Activated CD8-positive, alpha-beta memory T cell treated with anti-CD3 and anti-CD28 coated beads, Interleukin-2, amount 10 ng/mL, durations not matched to agents 7 days and 5 days (primary cell): ENCODE measurements around the gene RBMS1. TPM values are rescaled to one million over a fixed set of nuclear protein-coding genes. Genes with fewer than 3 reads are reported as not detected.

ENCODE experiments used
- ATAC-seq: fragments of 150-1000 bp; cut with Tn5 transposase; one replicate; pipeline ENCODE4 v1.10.0; 2021; ENCODE audit warnings: moderate library complexity
- CTCF ChIA-PET: fragments of 350-600 bp; sonication (Branson Sonifier 250); formaldehyde crosslinking; loops from one replicate; lab custom pipeline; 2021; ENCODE audit warnings: antibody characterized with exemption; lab: Charles Lee
- DNase-seq: peaks from one replicate; pipeline ENCODE4 v3.0.0-alpha.2; 2020
- H3K27ac Mint-ChIP-seq: one replicate; pipeline ENCODE4 v1.8.0; 2021; ENCODE audit warnings: mild to moderate bottlenecking, mixed read lengths
- H3K27me3 Mint-ChIP-seq: one replicate; pipeline ENCODE4 v1.8.0; 2021; ENCODE audit warnings: mixed read lengths
- H3K36me3 Mint-ChIP-seq: one replicate; pipeline ENCODE4 v1.8.0; 2021; ENCODE audit warnings: mild to moderate bottlenecking, mixed read lengths
- H3K4me1 Mint-ChIP-seq: one replicate; pipeline ENCODE4 v1.8.0; 2021; ENCODE audit warnings: mixed read lengths
- H3K4me3 Mint-ChIP-seq: one replicate; pipeline ENCODE4 v1.8.0; 2021; ENCODE audit warnings: mild to moderate bottlenecking, moderate library complexity, mixed read lengths
- H3K9me3 Mint-ChIP-seq: one replicate; pipeline ENCODE4 v1.8.0; 2022; ENCODE audit warnings: low read depth, mixed read lengths
- total RNA-seq, 2 experiments: library from RNA; stranded (reverse); gene quantifications; one replicate each; pipeline ENCODE4 v1.2.3, GENCODE V29; 2021

Gene RBMS1
- total RNA-seq, 2 experiments from 2014 or later = 41.8 to 54.9 TPM

DNA sequence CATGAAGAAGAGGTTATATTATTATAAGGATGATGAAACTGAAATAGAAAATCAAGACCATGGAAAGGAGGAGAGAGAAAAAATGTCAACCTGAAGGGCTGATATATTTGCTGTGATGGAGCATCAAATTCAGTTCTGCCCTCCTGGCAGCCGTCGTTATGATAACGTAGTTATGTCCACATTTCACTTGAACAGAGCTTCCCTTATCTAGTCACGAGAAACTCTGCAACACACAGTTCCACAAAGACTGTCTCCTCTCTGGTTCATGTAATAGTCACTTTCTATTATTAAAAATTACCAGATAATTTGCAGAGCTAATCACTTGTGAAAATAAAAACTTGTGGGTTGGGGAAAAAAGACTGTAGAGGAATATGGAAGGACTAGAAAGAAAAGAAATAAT is 19.5 kb upstream of the RBMS1 start:
- Mint-ChIP-seq H3K4me1 (peaks cover 17% of the 10 kb centered on the region), H3K27ac (no peak overlapping the region), H3K9me3 (no peaks in the 10 kb centered on the region), H3K4me3 (no peak overlapping the region), H3K27me3 (no peaks in the 10 kb centered on the region), H3K36me3 (no peaks in the 10 kb centered on the region)
- CTCF ChIA-PET = no interaction called here
- ATAC-seq (no peak), DNase-seq (no peak)

DNA sequence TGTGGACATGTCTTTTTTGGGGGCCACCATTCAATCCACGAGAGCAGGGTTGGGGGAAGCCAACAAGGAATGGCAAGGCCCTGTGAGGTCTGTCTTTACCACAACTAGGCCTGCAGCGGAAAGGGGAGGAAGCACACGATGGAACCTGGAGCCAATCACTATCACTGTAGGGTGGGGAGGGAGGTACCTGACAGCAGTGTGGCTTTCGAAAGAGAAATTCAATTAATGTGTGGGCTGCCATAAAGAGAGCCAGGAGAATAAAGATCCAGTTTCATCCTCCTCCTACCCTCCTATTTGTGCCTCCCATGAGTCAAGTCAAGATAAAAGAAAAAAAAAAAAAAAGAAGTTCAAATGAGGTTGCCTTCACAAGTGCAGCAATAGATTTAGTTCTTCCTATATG is 18.9 kb upstream of the RBMS1 start:
- Mint-ChIP-seq H3K27me3 (no peaks in the 10 kb centered on the region), H3K4me1 (peaks cover 18% of the 10 kb centered on the region), H3K4me3 (no peak overlapping the region), H3K9me3 (no peaks in the 10 kb centered on the region), H3K27ac (no peak overlapping the region), H3K36me3 (no peaks in the 10 kb centered on the region)
- no peak for DNase-seq
- no peak for ATAC-seq
- CTCF ChIA-PET = no interaction called here

DNA sequence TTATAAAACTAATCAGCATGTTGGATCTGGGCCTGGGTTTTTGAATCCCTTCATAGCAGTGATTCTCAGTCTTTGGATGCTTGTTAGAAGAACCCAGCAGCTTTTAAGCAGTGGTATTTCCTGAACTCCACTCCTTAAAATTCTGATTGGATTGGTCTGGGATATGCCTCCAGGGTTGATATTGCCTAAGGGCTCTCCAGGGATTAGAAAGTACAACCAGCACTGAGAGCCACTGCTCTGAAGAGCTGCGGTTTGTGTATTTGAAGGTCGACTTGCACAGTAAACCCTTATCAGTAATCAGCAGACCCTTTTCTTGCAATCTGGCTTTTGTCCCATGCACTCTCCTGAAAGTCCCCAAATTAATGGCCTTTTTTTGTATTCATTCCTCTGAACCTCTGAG is 17.0 kb upstream of the RBMS1 start:
- no peak overlapping the region for H3K4me3 Mint-ChIP-seq
- no peaks in the 10 kb centered on the region for H3K9me3 Mint-ChIP-seq
- H3K27me3 Mint-ChIP-seq = no peaks in the 10 kb centered on the region
- CTCF ChIA-PET = no interaction called here
- H3K27ac Mint-ChIP-seq = no peak overlapping the region
- no peak for ATAC-seq
- no peaks in the 10 kb centered on the region for H3K36me3 Mint-ChIP-seq
- H3K4me1 Mint-ChIP-seq = peaks cover 16% of the 10 kb centered on the region
- DNase-seq = no peak

DNA sequence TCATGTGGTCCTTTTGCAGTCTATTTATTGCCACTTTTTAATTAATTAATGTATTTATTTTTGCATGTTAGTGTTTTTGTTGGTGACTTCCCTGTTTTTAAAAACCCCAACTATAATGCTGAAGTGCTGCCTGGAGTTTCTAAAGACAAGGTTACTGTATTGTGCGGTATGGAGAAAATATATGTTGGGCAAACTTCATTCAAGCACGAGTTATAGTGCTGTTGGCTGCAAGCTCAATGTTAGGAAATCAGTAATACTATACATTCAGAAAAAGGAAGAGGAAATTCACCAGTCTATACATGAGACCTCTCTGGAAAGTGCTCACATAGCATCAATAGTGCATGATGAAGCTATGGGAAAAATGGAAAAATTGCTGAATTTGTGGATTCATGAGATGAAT is 15.4 kb upstream of the RBMS1 start:
- no peak for ATAC-seq
- Mint-ChIP-seq H3K4me1 (peaks cover 14% of the 10 kb centered on the region), H3K27me3 (no peaks in the 10 kb centered on the region), H3K36me3 (no peaks in the 10 kb centered on the region), H3K9me3 (no peaks in the 10 kb centered on the region), H3K4me3 (no peak overlapping the region), H3K27ac (no peak overlapping the region)
- CTCF ChIA-PET = no interaction called here
- DNase-seq = no peak

DNA sequence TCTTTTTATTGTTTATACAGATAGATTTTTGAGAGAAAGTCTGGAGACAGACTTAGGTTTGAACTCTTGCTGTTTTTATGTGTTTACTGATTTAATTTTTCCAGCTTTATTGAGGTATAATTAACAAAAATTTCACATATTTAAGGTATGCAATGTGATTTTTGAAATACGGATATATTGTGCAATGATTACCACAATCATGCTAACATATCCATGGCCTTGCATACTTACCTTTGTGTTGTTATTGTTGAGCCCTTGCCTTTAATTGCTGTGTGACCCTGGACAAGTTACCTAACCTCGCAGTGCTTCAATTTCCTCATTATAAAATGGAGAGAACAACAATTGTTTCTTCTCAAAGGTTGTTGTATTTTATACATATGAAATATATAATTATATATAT is 13.9 kb upstream of the RBMS1 start:
- no peak overlapping the region for H3K4me3 Mint-ChIP-seq
- H3K4me1 Mint-ChIP-seq = peaks cover 14% of the 10 kb centered on the region
- no peaks in the 10 kb centered on the region for H3K27me3 Mint-ChIP-seq
- DNase-seq (no peak), ATAC-seq (no peak)
- CTCF ChIA-PET = no interaction called here
- H3K27ac Mint-ChIP-seq = peak overlapping the region; percentile 6
- H3K9me3 Mint-ChIP-seq = no peaks in the 10 kb centered on the region
- no peaks in the 10 kb centered on the region for H3K36me3 Mint-ChIP-seq

DNA sequence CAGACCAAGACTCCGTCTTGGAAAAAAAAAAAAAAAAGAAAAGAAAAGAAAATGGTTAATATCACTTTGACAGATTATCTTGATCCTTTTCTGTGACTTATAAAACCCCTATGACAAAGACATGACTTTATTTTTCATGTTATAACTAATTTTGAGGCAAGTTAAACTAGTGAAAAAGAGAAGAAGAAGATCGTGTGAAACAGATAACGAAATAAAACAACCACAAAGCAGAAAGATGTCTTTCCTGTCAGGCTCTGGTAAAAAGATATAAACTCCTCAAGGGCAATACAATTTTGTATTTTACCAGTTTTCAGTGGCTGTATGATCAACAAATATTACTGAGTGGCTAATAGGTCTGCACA is 13.4 kb upstream of the RBMS1 start:
- Mint-ChIP-seq H3K27me3 (no peaks in the 10 kb centered on the region), H3K27ac (peak overlapping the region; percentile 66), H3K4me3 (no peak overlapping the region), H3K36me3 (peaks cover 1% of the 10 kb centered on the region), H3K9me3 (no peaks in the 10 kb centered on the region), H3K4me1 (peaks cover 14% of the 10 kb centered on the region)
- peak; percentile 86 for ATAC-seq
- CTCF ChIA-PET = no interaction called here
- no peak for DNase-seq

DNA sequence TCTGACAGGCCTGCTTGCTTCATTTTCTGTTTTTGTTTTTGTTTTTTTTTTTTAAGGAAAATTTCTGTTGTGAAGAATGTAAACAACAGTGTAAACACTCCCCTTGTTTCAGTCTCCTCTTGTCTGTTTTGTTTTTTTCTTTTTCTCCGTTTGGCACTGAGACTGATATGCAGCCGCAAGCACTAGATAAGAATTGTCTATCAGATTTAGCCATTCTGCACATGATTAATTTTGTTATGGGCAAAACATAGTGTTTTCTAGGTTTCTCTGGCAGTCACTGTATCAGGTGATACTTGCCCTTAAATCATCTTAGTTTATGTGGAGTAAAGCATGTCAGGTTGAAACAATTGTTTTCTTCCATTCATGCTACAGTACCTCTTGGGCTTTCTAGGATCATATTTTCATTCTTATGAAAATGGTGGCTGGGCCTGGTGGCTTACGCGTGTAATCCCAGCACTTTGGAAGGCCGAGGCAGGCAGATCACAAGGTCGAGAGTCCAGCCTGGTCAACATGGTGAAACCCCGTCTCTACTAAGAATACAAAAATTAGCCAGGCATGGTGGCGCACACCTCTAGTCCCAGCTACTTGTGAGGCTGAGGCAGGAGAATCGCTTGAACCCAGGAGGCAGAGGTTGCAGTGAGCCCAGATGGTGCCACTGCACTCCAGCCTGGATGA is 12.9 kb upstream of the RBMS1 start:
- Mint-ChIP-seq H3K27ac (peak overlapping the region; percentile 66), H3K4me1 (peaks cover 14% of the 10 kb centered on the region), H3K36me3 (peaks cover 1% of the 10 kb centered on the region), H3K4me3 (no peak overlapping the region), H3K27me3 (no peaks in the 10 kb centered on the region), H3K9me3 (no peaks in the 10 kb centered on the region)
- no peak for ATAC-seq
- CTCF ChIA-PET = no interaction called here
- no peak for DNase-seq

DNA sequence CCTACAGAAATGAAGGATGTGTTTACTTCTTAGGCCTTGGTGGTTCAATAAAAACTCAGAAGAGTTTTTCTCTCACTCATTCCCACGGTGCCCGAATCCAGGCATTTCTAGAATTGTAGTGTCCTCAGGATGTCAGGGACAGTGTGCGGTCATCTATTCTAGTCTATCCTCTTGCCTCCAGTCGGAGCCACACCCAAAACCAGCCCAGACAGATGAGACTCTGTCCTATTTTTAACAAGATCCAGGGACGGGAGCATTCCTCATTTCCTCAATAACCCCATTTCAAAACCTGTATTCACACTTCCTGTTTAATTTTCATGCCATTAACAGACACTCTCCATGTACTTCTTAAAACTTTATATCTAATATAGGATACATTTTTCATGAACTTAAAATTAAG is 11.6 kb upstream of the RBMS1 start:
- H3K27me3 Mint-ChIP-seq = no peaks in the 10 kb centered on the region
- CTCF ChIA-PET = no interaction called here

DNA sequence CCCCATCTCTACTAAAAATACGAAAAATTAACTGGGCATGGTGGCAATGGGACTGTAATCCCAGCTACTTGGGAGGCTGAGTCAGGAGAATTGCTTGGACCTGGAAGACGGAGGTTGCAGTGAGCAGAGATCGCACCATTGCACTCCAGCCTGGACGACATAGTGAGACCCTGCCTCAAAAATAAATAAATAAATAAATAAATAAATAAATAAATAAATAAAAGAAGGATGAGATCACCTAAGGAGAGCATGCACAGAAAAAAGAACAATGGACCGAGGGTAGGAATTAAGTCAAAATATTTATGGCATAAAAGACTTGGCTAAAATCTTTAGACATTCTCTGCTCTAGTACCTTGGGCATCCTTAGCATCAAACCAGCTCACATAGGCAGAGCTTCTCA is 8.9 kb upstream of the RBMS1 start:
- CTCF ChIA-PET = no interaction called here
- DNase-seq (no peak), ATAC-seq (no peak)
- Mint-ChIP-seq H3K9me3 (no peaks in the 10 kb centered on the region), H3K27ac (no peak overlapping the region), H3K27me3 (no peaks in the 10 kb centered on the region), H3K4me1 (peaks cover 17% of the 10 kb centered on the region), H3K4me3 (no peak overlapping the region), H3K36me3 (peaks cover 1% of the 10 kb centered on the region)

More for the DNA sequence above, 11.6 kb upstream of the RBMS1 start:
- H3K27ac Mint-ChIP-seq = no peak overlapping the region
- DNase-seq = no peak
- ATAC-seq = no peak
- H3K4me3 Mint-ChIP-seq = no peak overlapping the region
- H3K9me3 Mint-ChIP-seq = no peaks in the 10 kb centered on the region
- peaks cover 14% of the 10 kb centered on the region for H3K4me1 Mint-ChIP-seq
- peaks cover 1% of the 10 kb centered on the region for H3K36me3 Mint-ChIP-seq

DNA sequence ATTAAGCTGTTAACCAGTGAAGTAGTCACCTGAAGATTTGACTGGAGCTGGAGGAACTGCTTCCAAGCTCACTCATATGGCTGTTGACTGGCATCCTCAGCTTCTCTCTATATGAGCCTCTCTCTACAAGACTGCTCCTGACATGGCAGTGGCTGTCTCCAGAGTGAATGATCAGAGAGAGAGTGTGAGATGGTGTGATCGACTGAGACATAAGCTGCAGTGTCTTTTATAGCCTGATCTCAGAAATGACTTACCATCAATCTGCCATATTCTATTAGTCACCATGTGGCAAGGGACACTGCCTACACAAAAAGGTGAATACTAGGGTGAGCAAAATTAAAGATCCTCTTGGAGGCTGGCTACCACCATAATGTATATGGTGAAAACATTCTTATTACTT is 7.8 kb upstream of the RBMS1 start:
- CTCF ChIA-PET = interaction anchor here (0.9 kb wide), 1 partner anchor 23 kb away, joined by 3 read pairs; no protein-coding TSS in a partner anchor

DNA sequence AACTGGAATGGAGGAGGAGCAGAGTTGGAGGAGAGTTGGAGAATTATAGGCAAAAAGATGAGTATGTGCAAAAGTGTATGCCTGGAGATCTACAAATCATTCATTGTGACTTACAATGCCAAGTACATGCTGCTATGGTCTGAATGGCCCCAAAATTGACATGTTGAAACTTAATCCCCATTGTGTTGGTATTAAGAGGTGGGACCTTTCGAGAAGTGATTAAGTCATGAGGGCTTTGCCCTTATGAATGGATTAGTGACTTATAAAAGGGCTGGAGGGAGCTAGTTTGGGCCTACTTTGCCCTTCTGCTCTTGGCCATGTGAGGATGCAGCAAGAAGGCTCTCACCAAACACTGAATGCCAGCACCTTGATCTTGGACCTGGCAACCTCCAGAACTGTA is 6.3 kb upstream of the RBMS1 start:
- Mint-ChIP-seq H3K4me3 (no peak overlapping the region), H3K9me3 (no peaks in the 10 kb centered on the region), H3K36me3 (peaks cover 1% of the 10 kb centered on the region), H3K27me3 (peaks cover 20% of the 10 kb centered on the region), H3K4me1 (peaks cover 4% of the 10 kb centered on the region), H3K27ac (no peak overlapping the region)
- ATAC-seq = no peak
- CTCF ChIA-PET = no interaction called here
- no peak for DNase-seq

More for the DNA sequence above, 7.8 kb upstream of the RBMS1 start:
- H3K27ac Mint-ChIP-seq = no peak overlapping the region
- H3K4me3 Mint-ChIP-seq = no peak overlapping the region
- ATAC-seq (no peak), DNase-seq (no peak)
- no peaks in the 10 kb centered on the region for H3K9me3 Mint-ChIP-seq
- H3K36me3 Mint-ChIP-seq = peaks cover 1% of the 10 kb centered on the region
- peaks cover 8% of the 10 kb centered on the region for H3K27me3 Mint-ChIP-seq
- H3K4me1 Mint-ChIP-seq = peaks cover 6% of the 10 kb centered on the region

DNA sequence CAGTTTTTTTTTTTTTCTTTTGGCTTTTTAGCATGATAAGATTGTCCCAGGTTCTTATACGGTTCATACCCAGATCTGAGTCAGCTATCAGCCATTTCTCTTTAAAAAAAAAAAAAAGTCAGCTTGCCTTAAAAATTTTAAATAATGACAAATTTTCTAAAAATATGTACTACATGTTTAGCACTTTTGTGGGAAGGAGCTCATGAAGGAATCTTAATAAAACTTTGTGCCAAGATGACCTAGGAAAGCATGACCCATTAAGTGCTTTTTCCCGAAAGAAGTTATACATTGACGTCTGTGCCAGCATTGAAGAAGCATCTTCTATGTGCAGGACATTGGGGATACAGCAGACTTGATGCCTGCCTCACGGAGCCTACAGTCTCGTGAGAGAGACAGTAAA is 4.5 kb upstream of the RBMS1 start:
- H3K27me3 Mint-ChIP-seq = peaks cover 24% of the 10 kb centered on the region
- CTCF ChIA-PET = interaction anchor here (0.7 kb wide), 2 partner anchors 69 to 91 kb away, joined by 3 to 4 read pairs; no protein-coding TSS in a partner anchor
- no peak overlapping the region for H3K27ac Mint-ChIP-seq
- peaks cover 1% of the 10 kb centered on the region for H3K36me3 Mint-ChIP-seq
- no peak for ATAC-seq
- no peaks in the 10 kb centered on the region for H3K9me3 Mint-ChIP-seq
- peaks cover 6% of the 10 kb centered on the region for H3K4me1 Mint-ChIP-seq
- H3K4me3 Mint-ChIP-seq = no peak overlapping the region
- no peak for DNase-seq

DNA sequence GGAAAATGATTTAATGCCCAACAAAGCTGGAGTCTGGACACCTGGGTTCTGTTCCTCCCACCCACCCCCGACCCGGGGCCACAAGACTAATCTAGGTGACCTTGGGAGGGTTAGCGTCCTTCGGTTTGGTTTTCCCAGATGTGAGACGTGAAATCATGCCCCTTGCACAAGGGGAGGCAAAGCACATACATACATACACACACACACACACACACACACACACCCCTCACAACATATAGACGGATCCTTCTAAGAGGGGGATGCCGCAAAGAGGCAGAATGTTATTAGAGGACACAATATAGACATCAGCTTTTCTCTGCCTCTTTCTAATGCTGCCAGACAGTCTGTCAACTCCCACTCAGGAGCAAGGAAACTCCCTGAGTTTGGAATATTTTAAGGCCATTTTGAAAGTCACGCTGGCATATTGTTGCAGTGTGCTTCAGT is 616 bp upstream of the RBMS1 start:
- no peak for DNase-seq
- H3K4me1 Mint-ChIP-seq = peaks cover 26% of the 10 kb centered on the region
- H3K27ac Mint-ChIP-seq = no peak overlapping the region
- ATAC-seq = no peak
- H3K36me3 Mint-ChIP-seq = peaks cover 2% of the 10 kb centered on the region
- H3K27me3 Mint-ChIP-seq = peaks cover 24% of the 10 kb centered on the region
- CTCF ChIA-PET = no interaction called here
- H3K9me3 Mint-ChIP-seq = no peaks in the 10 kb centered on the region
- H3K4me3 Mint-ChIP-seq = peak overlapping the region; percentile 95

DNA sequence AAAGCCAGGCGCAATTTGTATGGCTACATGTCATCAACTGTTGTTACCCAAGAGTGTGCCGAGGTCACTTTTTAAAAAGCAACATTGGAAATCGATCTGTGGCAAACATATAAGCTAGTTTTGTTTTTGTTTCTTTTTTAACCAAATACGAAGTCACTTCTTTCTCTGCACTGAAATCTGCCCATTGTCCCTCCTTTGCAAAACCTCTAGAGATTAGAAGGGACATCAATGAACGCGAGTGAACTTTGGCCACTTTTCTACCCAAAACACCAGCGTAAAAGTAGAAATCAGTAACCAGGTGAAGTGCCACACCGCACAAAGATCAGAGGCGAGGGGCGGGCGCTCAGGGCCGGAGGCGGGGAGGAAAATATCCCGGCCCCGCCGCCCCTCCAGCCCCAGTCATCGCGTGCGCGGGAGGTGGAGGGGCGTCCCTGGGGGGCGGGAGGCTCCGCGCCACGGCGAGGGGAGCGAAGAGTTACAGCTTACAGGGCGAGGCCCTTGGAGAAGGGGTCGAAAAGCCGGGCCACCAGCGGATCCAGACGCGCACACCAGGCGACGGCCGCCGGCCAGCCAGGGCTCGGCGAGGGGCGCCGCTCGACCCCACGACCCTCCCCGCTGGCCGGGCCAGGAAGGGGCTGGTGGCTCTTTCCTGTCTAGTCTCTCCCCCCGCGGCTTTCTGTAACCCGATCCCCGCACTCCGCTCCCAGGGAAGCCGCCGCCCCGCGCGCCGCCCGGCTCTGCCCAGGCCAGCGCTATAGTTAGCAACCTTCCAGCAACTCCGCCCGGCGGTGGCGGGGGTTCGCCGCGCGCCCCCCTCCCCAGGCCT is 993 bp downstream of the RBMS1 start:
- H3K36me3 Mint-ChIP-seq = peaks cover 2% of the 10 kb centered on the region
- peaks cover 34% of the 10 kb centered on the region for H3K4me1 Mint-ChIP-seq
- H3K9me3 Mint-ChIP-seq = no peaks in the 10 kb centered on the region
- H3K27me3 Mint-ChIP-seq = peaks cover 24% of the 10 kb centered on the region
- peak overlapping the region; percentile 92 for H3K27ac Mint-ChIP-seq
- peak; percentile 76 for ATAC-seq
- peak overlapping the region; percentile 95 for H3K4me3 Mint-ChIP-seq
- DNase-seq = peak; percentile 62
- CTCF ChIA-PET = interaction anchor here (0.7 to 2.1 kb wide), 3 partner anchors 64 to 88 kb away, joined by 3 to 8 read pairs (median 6); no protein-coding TSS in a partner anchor
